ENCODE measurements around the gene TEX44.

DNA sequence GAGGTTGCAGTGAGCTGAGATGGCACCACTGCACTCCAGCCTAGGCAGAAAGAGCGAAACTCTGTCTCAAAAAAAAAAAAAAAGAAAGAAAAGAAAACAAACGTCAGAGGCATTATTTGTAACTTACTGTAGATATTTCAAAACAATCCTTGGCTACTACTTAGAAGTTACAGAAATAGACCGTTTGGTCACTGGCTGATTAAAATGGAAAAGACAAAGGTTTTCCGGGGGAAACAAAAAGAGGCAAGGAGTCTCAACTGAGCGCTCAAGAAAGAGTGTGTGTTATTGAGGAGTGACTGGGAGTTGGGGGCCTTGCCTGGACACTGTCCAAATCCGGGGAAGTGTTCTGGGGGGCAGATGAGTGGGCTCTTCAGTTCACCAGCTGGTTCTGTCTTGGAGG is 47.6 kb downstream of the TEX44 start:
- TF ChIP-seq CTCF (IDR thresholded peaks at IDR 0.05; ENCODE audit: low read depth, low read length), result no peak
- no peak for TF ChIP-seq EZH2phosphoT487 (IDR thresholded peaks at IDR 0.05; ENCODE audit: low read depth)
